SK-N-SH (cell line): ENCODE measurements around the gene ADAM33.

Source experiments
- EZH2phosphoT487 ChIP-seq: fragments of 200-600 bp; sonication (generic); IDR thresholded peaks from 2 replicates; pipeline ENCODE4 v1.6.1; 2017; ENCODE audit warnings: low read depth, mixed run types, mild to moderate bottlenecking, antibody characterized with exemption, moderate library complexity, borderline replicate concordance
- FOXM1 ChIP-seq: IDR thresholded peaks from 2 replicates; pipeline ENCODE4 v1.4.0; 2012; ENCODE audit warnings: low read depth, mild to moderate bottlenecking
- GABPA ChIP-seq: IDR thresholded peaks from 2 replicates; pipeline ENCODE4 v1.4.0; 2012; ENCODE audit warnings: low read depth, mild to moderate bottlenecking
- MEF2A ChIP-seq: IDR thresholded peaks from 2 replicates; pipeline ENCODE4 v1.4.0; 2012; ENCODE audit warnings: low read depth, borderline replicate concordance
- MXI1 ChIP-seq: IDR thresholded peaks from 2 replicates; pipeline ENCODE4 v1.6.1; 2012; ENCODE audit warnings: mild to moderate bottlenecking, low read depth, low read length, improper control_type of control experiment
- NFIC ChIP-seq: IDR thresholded peaks from 2 replicates; pipeline ENCODE4 v1.4.0; 2012; ENCODE audit warnings: borderline replicate concordance
- POLR2AphosphoS5 ChIP-seq: IDR thresholded peaks from 2 replicates; pipeline ENCODE4 v1.6.1; 2012; ENCODE audit warnings: low read depth, low read length
- RFX5 ChIP-seq: IDR thresholded peaks from 2 replicates; pipeline ENCODE4 v1.6.1; 2012; ENCODE audit warnings: mild to moderate bottlenecking, improper control_type of control experiment, low read length
- SIN3A ChIP-seq: IDR thresholded peaks from 2 replicates; pipeline ENCODE4 v1.6.1; 2012; ENCODE audit warnings: low read depth, mild to moderate bottlenecking, low read length, moderate library complexity, borderline replicate concordance
- USF1 ChIP-seq: IDR thresholded peaks from 2 replicates; pipeline ENCODE4 v1.4.0; 2012; ENCODE audit warnings: low read depth, borderline replicate concordance
- TF ChIP-seq, protein P1 (sequence below): fragments of 200-600 bp; sonication (generic); IDR thresholded peaks from 2 replicates; pipeline ENCODE4 v1.6.1; 2017; ENCODE audit warnings: antibody characterized with exemption, mild to moderate bottlenecking, moderate library complexity
- TF ChIP-seq, protein P2 (sequence below): IDR thresholded peaks from 2 replicates; pipeline ENCODE4; 2012
- TF ChIP-seq, protein P3 (sequence below): IDR thresholded peaks from 2 replicates; pipeline ENCODE4 v1.4.0; 2012; ENCODE audit warnings: low read depth
- TF ChIP-seq, protein P4 (sequence below): fragments of 150-350 bp; IDR thresholded peaks from 2 replicates; pipeline ENCODE4 v1.6.1; 2017; ENCODE audit warnings: antibody characterized with exemption, low read length, low read depth, borderline replicate concordance

GRCh38 chr20:3646651-3647050 is 35.2 kb downstream of the ADAM33 start:
- TF ChIP-seq, protein P1, sequence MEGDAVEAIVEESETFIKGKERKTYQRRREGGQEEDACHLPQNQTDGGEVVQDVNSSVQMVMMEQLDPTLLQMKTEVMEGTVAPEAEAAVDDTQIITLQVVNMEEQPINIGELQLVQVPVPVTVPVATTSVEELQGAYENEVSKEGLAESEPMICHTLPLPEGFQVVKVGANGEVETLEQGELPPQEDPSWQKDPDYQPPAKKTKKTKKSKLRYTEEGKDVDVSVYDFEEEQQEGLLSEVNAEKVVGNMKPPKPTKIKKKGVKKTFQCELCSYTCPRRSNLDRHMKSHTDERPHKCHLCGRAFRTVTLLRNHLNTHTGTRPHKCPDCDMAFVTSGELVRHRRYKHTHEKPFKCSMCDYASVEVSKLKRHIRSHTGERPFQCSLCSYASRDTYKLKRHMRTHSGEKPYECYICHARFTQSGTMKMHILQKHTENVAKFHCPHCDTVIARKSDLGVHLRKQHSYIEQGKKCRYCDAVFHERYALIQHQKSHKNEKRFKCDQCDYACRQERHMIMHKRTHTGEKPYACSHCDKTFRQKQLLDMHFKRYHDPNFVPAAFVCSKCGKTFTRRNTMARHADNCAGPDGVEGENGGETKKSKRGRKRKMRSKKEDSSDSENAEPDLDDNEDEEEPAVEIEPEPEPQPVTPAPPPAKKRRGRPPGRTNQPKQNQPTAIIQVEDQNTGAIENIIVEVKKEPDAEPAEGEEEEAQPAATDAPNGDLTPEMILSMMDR: no peak
- TF ChIP-seq SIN3A (no peak), USF1 (no peak), NFIC (no peak), FOXM1 (no peak), GABPA (no peak), EZH2phosphoT487 (no peak), POLR2AphosphoS5 (no peak), MXI1 (no peak), MEF2A (no peak), RFX5 (no peak)
- TF ChIP-seq, protein P2, sequence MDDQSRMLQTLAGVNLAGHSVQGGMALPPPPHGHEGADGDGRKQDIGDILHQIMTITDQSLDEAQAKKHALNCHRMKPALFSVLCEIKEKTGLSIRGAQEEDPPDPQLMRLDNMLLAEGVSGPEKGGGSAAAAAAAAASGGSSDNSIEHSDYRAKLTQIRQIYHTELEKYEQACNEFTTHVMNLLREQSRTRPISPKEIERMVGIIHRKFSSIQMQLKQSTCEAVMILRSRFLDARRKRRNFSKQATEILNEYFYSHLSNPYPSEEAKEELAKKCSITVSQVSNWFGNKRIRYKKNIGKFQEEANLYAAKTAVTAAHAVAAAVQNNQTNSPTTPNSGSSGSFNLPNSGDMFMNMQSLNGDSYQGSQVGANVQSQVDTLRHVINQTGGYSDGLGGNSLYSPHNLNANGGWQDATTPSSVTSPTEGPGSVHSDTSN: no peak
- TF ChIP-seq, protein P3, sequence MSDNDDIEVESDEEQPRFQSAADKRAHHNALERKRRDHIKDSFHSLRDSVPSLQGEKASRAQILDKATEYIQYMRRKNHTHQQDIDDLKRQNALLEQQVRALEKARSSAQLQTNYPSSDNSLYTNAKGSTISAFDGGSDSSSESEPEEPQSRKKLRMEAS: no peak
- TF ChIP-seq, protein P4, sequence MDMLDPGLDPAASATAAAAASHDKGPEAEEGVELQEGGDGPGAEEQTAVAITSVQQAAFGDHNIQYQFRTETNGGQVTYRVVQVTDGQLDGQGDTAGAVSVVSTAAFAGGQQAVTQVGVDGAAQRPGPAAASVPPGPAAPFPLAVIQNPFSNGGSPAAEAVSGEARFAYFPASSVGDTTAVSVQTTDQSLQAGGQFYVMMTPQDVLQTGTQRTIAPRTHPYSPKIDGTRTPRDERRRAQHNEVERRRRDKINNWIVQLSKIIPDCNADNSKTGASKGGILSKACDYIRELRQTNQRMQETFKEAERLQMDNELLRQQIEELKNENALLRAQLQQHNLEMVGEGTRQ: no peak
